Loucy (cell line): ENCODE results near the gene MAFB.

Experiments
- H2AFZ ChIP-seq: fragments of 200-600 bp; sonication (generic); 2 replicates; pipeline ENCODE4 v1.6.0; 2016; ENCODE audit warnings: antibody characterized with exemption, mild to moderate bottlenecking, low read length, moderate library complexity
- H3F3A ChIP-seq: fragments of 200-600 bp; 2 replicates; pipeline ENCODE4 v1.6.0; 2016; ENCODE audit warnings: antibody characterized with exemption, low read depth, mild to moderate bottlenecking
- H3K27me3 ChIP-seq: fragments of 200-600 bp; sonication (generic); 2 replicates; pipeline ENCODE4 v1.6.1; 2014; ENCODE audit warnings: low read length, mild to moderate bottlenecking; ENCODE audit not compliant: insufficient read depth, poor library complexity, severe bottlenecking
- H3K36me3 ChIP-seq: fragments of 200-600 bp; sonication (generic); 2 replicates; pipeline ENCODE4 v1.6.1; 2016; ENCODE audit warnings: low read length; ENCODE audit not compliant: insufficient read depth
- H3K4me1 ChIP-seq: fragments of 200-600 bp; sonication (generic); 2 replicates; pipeline ENCODE4 v1.5.1; 2014; ENCODE audit warnings: low read length, mild to moderate bottlenecking; ENCODE audit not compliant: insufficient read depth, poor library complexity, severe bottlenecking
- H3K4me2 ChIP-seq: fragments of 200-600 bp; sonication (generic); 2 replicates; pipeline ENCODE4 v1.6.0; 2014; ENCODE audit warnings: antibody characterized with exemption, low read length, low read depth, mild to moderate bottlenecking; ENCODE audit not compliant: poor library complexity, severe bottlenecking
- H3K4me3 ChIP-seq: fragments of 200-600 bp; sonication (generic); 2 replicates; pipeline ENCODE4 v1.5.1; 2014; ENCODE audit warnings: low read length, mild to moderate bottlenecking, mixed read lengths; ENCODE audit not compliant: poor library complexity, severe bottlenecking
- H3K79me2 ChIP-seq: fragments of 200-600 bp; sonication (generic); 2 replicates; pipeline ENCODE4 v1.6.1; 2014; ENCODE audit warnings: low read length; ENCODE audit not compliant: insufficient read depth
- H3K9ac ChIP-seq: fragments of 200-600 bp; sonication (generic); 2 replicates; pipeline ENCODE4 v1.6.0; 2014; ENCODE audit warnings: mild to moderate bottlenecking, low read depth, low read length, moderate library complexity; ENCODE audit not compliant: poor library complexity, severe bottlenecking
- H3K9me2 ChIP-seq: fragments of 200-600 bp; sonication (generic); replicated peaks from 2 replicates; pipeline ENCODE4 v1.6.1; 2016; ENCODE audit warnings: low read depth, low read length, mixed read lengths
- H3K9me3 ChIP-seq: fragments of 200-600 bp; sonication (generic); 2 replicates; pipeline ENCODE4 v1.6.1; 2014; ENCODE audit warnings: mild to moderate bottlenecking, antibody characterized with exemption, low read length, low read depth; ENCODE audit not compliant: insufficient read depth
- H4K20me1 ChIP-seq: fragments of 200-600 bp; sonication (generic); 2 replicates; pipeline ENCODE4 v1.6.0; 2014; ENCODE audit warnings: antibody characterized with exemption, low read length, mild to moderate bottlenecking; ENCODE audit not compliant: insufficient read depth, poor library complexity, severe bottlenecking
- EZH2phosphoT487 ChIP-seq: fragments of 200-600 bp; IDR thresholded peaks from 2 replicates; pipeline ENCODE4 v1.6.1; 2018; ENCODE audit warnings: antibody characterized with exemption, mild to moderate bottlenecking, moderate library complexity, borderline replicate concordance
- TF ChIP-seq, protein P1 (sequence below): fragments of 200-600 bp; sonication (generic); conservative IDR thresholded peaks from 2 replicates; pipeline ENCODE4 v1.5.1; 2014; ENCODE audit warnings: mild to moderate bottlenecking, antibody characterized with exemption, low read length

Gene MAFB

DNA sequence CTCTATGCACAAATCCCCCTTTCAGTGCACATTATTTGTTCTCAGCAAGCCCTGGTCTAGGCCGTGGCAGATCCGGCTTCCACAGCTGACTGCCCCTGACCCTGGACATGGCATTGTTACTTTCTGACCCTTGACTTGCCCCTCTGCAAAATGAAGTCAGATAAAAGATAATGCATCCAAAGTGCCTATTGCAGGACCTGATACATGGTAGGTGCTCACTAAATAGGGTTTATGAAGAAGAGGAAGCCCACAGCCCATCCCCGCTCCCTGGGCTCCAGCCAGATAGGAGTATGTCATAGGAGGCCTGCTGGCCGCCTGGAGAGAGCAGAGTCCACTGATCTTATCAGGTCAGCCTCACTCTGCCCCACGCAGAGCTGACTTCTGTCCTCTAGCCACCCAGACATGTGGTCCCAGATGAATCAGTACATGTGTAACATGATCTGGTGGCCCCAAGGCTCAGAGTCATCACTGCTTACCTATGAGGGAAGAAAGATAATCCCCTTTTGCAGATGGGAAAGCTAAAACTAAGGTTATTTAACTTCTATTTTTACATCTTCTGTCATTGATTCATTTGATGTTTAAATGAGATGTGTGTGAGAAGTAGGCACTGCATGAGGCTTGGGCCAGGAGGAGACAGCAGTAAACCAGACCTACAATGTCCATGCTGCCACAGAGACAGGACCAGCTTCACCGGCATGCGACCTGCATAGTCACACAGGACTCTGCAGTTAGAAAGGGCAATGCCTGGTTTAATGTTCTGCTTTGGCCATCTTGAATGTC lies 20.4 kb downstream of the MAFB start:
- no peak overlapping the region for H2AFZ ChIP-seq
- no peak overlapping the region for H3K4me2 ChIP-seq
- no peaks in the 10 kb centered on the region for H3K9me3 ChIP-seq
- no peaks in the 10 kb centered on the region for H3K36me3 ChIP-seq
- no peak overlapping the region for H3K9ac ChIP-seq
- H3K79me2 ChIP-seq = no peaks in the 10 kb centered on the region
- no peaks in the 10 kb centered on the region for H3K4me1 ChIP-seq
- H3K4me3 ChIP-seq = no peak overlapping the region
- H4K20me1 ChIP-seq = no peaks in the 10 kb centered on the region
- no peaks in the 10 kb centered on the region for H3F3A ChIP-seq
- H3K9me2 ChIP-seq = no peaks in the 10 kb centered on the region
- TF ChIP-seq EZH2phosphoT487 = no peak
- TF ChIP-seq, protein P1, sequence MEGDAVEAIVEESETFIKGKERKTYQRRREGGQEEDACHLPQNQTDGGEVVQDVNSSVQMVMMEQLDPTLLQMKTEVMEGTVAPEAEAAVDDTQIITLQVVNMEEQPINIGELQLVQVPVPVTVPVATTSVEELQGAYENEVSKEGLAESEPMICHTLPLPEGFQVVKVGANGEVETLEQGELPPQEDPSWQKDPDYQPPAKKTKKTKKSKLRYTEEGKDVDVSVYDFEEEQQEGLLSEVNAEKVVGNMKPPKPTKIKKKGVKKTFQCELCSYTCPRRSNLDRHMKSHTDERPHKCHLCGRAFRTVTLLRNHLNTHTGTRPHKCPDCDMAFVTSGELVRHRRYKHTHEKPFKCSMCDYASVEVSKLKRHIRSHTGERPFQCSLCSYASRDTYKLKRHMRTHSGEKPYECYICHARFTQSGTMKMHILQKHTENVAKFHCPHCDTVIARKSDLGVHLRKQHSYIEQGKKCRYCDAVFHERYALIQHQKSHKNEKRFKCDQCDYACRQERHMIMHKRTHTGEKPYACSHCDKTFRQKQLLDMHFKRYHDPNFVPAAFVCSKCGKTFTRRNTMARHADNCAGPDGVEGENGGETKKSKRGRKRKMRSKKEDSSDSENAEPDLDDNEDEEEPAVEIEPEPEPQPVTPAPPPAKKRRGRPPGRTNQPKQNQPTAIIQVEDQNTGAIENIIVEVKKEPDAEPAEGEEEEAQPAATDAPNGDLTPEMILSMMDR = no peak
- H3K27me3 ChIP-seq = no peaks in the 10 kb centered on the region

DNA sequence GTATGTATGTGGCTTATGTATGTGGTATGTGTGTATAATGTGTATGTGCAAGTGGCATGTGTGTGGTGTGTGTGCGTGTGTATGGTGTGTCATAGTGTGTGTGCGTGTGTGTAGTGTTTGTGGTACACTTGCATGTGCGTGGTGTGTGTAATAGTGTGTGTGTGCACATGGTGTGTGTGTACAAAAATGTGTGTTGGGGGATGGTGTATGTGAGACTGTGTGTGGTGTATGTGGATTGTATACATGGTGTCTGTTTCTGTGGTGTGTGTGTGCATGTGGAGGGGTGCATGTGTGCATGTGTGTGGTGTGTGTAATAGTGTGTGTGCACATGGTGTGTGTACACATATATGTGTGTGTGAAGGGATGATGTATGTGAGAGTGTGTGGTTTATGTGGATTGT lies 21.5 kb downstream of the MAFB start:
- H3K4me1 ChIP-seq = no peaks in the 10 kb centered on the region
- H3K9me3 ChIP-seq = no peaks in the 10 kb centered on the region
- no peaks in the 10 kb centered on the region for H3K79me2 ChIP-seq
- no peaks in the 10 kb centered on the region for H3K9me2 ChIP-seq
- no peak overlapping the region for H3K4me3 ChIP-seq
- no peaks in the 10 kb centered on the region for H3K36me3 ChIP-seq
- no peaks in the 10 kb centered on the region for H3F3A ChIP-seq
- no peaks in the 10 kb centered on the region for H4K20me1 ChIP-seq
- H3K9ac ChIP-seq = no peak overlapping the region
- no peak for TF ChIP-seq EZH2phosphoT487
- TF ChIP-seq, protein P1 = no peak
- no peak overlapping the region for H2AFZ ChIP-seq
- H3K4me2 ChIP-seq = no peak overlapping the region
- no peaks in the 10 kb centered on the region for H3K27me3 ChIP-seq

- Histone ChIP-seq H3K27me3 (no peaks in the 10 kb centered on the region), H3F3A (no peaks in the 10 kb centered on the region), H3K4me1 (no peaks in the 10 kb centered on the region), H2AFZ (no peak overlapping the region), H3K9ac (no peak overlapping the region), H4K20me1 (no peaks in the 10 kb centered on the region), H3K4me2 (no peak overlapping the region), H3K4me3 (no peak overlapping the region), H3K9me3 (no peaks in the 10 kb centered on the region), H3K79me2 (no peaks in the 10 kb centered on the region), H3K9me2 (no peaks in the 10 kb centered on the region), H3K36me3 (no peaks in the 10 kb centered on the region)
- TF ChIP-seq, protein P1 = no peak
- TF ChIP-seq EZH2phosphoT487 = no peak
Observed at GRCh38 chr20:40666336-40666735, 22.7 kb downstream of the MAFB start.
